Activated T-helper 1 cell treated with anti-CD3 and anti-CD28 coated beads, Interleukin-12 subunit alpha, Interleukin-12 subunit beta, Interleukin-2, Interleukin-4 antibody, amounts not matched to agents 30 ng/mL and 10 ng/mL and 1 ng/mL, durations not matched to agents 14 hours and 24 hours and 36 hours (primary cell): ENCODE results near the gene EN1. TPM values are rescaled to one million over a fixed set of nuclear protein-coding genes. Genes with fewer than 3 reads are reported as not detected.
A peak's percentile ranks its signal among the peaks of the same experiment; 100 is the strongest.

Source experiments
- DNase-seq: peaks from one replicate; pipeline ENCODE4 v3.0.0; 2021; ENCODE audit warnings: low spot score
- H3K27ac Mint-ChIP-seq: one replicate; pipeline ENCODE4 v1.8.0; 2021; ENCODE audit warnings: mild to moderate bottlenecking, mixed read lengths
- H3K27me3 Mint-ChIP-seq: one replicate; pipeline ENCODE4 v1.8.0; 2022; ENCODE audit warnings: mild to moderate bottlenecking, moderate library complexity, mixed read lengths; ENCODE audit not compliant: insufficient read depth
- H3K36me3 Mint-ChIP-seq: one replicate; pipeline ENCODE4 v1.8.0; 2021; ENCODE audit warnings: low read depth, mixed read lengths
- H3K4me1 Mint-ChIP-seq: one replicate; pipeline ENCODE4 v1.8.0; 2021; ENCODE audit warnings: low read depth, mixed read lengths
- H3K4me3 Mint-ChIP-seq: one replicate; pipeline ENCODE4 v1.8.0; 2021; ENCODE audit warnings: mild to moderate bottlenecking, moderate library complexity, mixed read lengths
- H3K9me3 Mint-ChIP-seq: one replicate; pipeline ENCODE4 v1.8.0; 2021; ENCODE audit warnings: mixed read lengths
- intact Hi-C: fragments of 100-400 bp; cut with micrococcal nuclease; formaldehyde crosslinking; loops from one replicate; pipeline ENCODE4 v1.15.1; 2024
- total RNA-seq: library from RNA; stranded (reverse); gene quantifications from 2 replicates; pipeline ENCODE4 v1.2.3, GENCODE V29; 2022

Gene EN1
- total RNA-seq, 1 donor from 2014 or later = not detected

DNA sequence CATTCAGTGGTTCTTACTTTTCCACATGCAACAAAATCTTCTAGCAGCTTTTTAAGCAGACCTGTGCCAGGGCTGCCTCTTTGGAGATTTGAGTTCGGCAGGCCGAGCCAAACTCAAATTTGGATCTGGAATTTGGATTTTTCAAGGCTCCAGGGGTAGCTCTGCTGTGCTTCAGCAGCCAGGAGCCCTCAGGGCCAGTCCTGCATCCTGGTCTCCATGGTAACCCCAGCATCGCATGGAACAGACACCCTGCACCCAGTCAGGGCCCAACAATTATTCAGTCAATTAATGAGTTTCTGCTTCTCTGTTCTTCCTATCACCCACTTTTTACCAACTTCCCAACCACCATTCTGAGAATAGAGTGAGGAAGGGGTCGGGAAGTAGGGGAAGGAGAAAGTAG is 30.0 kb downstream of the EN1 start:
- no peaks in the 10 kb centered on the region for H3K9me3 Mint-ChIP-seq
- H3K4me3 Mint-ChIP-seq = no peak overlapping the region
- H3K27me3 Mint-ChIP-seq = peaks cover 18% of the 10 kb centered on the region
- no peak overlapping the region for H3K27ac Mint-ChIP-seq
- no peaks in the 10 kb centered on the region for H3K36me3 Mint-ChIP-seq
- DNase-seq = no peak
- no peaks in the 10 kb centered on the region for H3K4me1 Mint-ChIP-seq
- intact Hi-C loops = no loop called here

DNA sequence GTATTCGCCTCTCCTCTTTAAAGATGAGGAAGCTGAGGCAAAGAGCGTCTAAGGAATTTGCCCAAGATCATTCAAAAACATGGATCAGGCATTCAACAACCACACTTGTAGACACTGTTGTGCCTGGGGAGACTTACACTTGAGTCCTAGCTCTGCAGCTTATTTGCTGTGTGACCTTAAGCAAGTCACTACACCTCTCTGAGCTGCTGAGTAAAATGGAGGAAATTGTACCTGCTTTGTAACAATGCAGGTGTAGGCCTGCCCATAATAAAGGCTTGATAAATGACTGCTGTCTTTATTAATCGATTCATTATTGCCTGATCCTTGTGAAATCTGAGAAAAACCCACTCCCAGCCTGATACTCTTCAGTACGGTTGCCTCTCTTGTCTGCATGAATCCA is 30.8 kb downstream of the EN1 start:
- no peak for DNase-seq
- peaks cover 17% of the 10 kb centered on the region for H3K27me3 Mint-ChIP-seq
- H3K4me3 Mint-ChIP-seq = no peak overlapping the region
- H3K36me3 Mint-ChIP-seq = no peaks in the 10 kb centered on the region
- H3K9me3 Mint-ChIP-seq = no peaks in the 10 kb centered on the region
- H3K4me1 Mint-ChIP-seq = no peaks in the 10 kb centered on the region
- intact Hi-C loops = no loop called here
- no peak overlapping the region for H3K27ac Mint-ChIP-seq

DNA sequence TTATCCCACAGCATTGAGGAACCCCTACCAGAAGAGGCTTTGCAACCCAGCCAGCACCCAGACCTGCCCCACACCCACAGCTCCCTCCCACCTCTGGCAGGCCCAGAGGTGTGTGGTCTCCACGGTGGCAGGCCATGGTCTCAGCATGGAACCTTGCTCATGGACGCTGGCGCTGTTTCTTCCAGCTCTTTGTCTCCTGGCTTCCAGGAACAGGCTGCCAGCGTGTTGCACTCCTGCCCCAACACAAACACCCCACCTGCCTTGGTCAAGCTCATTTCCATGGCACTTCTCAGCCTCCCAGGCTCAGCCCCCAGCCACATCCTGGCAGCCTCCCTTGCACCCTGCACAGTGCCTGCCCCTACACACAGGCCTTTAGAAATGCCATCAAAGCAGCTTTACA is 31.7 kb downstream of the EN1 start:
- no peak overlapping the region for H3K27ac Mint-ChIP-seq
- no peaks in the 10 kb centered on the region for H3K9me3 Mint-ChIP-seq
- H3K4me3 Mint-ChIP-seq = no peak overlapping the region
- peaks cover 17% of the 10 kb centered on the region for H3K27me3 Mint-ChIP-seq
- no peaks in the 10 kb centered on the region for H3K36me3 Mint-ChIP-seq
- no peak for DNase-seq
- H3K4me1 Mint-ChIP-seq = no peaks in the 10 kb centered on the region
- intact Hi-C loops = no loop called here

DNA sequence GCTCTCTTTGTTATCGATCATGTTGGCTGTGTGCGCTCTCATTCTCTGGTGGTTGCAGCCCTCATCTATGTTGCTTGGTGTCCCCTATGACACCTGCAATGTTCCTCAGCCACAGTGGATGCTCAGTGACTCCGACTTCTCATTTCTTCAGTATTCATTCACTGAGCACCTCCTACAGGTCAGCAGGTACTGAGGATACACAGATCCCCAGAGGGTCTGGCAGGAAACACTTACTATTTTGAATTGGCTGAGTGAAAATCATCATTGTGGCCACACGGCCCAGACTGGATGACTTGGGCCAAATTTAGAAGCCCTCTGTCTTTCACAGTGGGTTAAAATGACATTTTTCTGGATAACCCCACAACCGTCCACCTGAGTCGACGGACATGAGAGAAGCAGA is 32.1 kb downstream of the EN1 start:
- Mint-ChIP-seq H3K27me3 (peaks cover 14% of the 10 kb centered on the region), H3K4me3 (no peak overlapping the region)

DNA sequence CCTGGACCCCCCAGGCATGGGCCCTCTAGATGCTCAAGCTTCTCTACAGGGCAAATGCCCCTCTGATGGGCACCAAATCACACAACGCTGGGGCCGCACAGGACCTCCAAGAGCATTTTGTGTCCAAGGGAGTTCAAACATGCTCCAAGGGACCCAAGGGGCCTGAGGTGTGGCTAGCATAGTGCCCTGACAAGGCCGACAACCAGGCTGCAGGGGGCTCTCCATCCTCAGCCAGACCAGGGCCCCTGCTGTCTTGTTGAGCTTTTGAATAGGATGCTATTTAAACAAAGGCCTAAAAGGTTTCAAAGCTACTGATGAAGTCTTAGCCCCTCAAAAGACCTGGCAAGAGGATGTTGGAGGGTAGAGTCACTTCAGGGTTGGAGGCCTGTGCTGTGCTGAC is 33.1 kb downstream of the EN1 start:
- no peak overlapping the region for H3K4me3 Mint-ChIP-seq
- H3K36me3 Mint-ChIP-seq = no peaks in the 10 kb centered on the region
- no peak overlapping the region for H3K27ac Mint-ChIP-seq
- DNase-seq = no peak
- no peaks in the 10 kb centered on the region for H3K4me1 Mint-ChIP-seq
- H3K27me3 Mint-ChIP-seq = peaks cover 18% of the 10 kb centered on the region
- no peaks in the 10 kb centered on the region for H3K9me3 Mint-ChIP-seq
- intact Hi-C loops = no loop called here

More for the DNA sequence above, 32.1 kb downstream of the EN1 start:
- H3K27ac Mint-ChIP-seq = no peak overlapping the region
- no peaks in the 10 kb centered on the region for H3K9me3 Mint-ChIP-seq
- no peaks in the 10 kb centered on the region for H3K4me1 Mint-ChIP-seq
- DNase-seq = no peak
- intact Hi-C loops = no loop called here
- no peaks in the 10 kb centered on the region for H3K36me3 Mint-ChIP-seq

DNA sequence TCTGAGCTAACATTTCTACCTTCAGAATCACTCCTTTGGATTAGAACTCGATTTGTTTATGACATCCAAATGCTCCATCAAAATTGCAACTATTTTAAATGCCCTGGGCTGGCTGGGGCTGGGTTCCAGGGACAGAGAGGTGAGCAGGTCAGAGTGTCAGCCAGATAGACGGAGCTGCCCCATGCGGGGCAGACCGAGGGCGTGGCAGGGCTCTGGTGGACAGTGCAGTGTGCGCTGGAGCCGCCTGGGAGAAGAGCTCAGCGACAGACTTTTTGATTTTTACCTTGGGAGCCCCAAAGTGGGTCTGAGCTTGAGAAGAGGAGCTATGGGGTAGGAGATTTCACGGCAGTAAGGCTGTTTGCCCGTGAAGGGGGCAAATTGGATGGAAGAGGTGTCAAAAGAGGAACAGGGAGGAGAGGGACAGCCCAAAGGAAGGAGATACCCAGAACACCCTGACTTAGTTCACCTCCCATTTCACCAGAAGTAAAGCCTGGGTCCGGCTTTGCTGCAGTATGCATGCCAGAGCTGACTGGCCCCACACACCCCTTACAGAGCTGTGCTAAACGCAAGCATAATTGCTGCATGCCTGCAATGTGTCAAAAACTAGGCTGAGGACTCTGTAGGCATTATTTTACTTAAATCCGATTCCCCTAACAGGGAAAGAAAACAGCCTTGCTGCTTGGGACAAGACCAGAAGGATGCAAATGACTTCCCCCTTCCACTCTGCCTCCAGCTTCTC is 33.7 kb downstream of the EN1 start:
- H3K9me3 Mint-ChIP-seq = no peaks in the 10 kb centered on the region
- H3K4me1 Mint-ChIP-seq = no peaks in the 10 kb centered on the region
- H3K36me3 Mint-ChIP-seq = no peaks in the 10 kb centered on the region
- no peak overlapping the region for H3K27ac Mint-ChIP-seq
- H3K4me3 Mint-ChIP-seq = no peak overlapping the region
- no peak for DNase-seq
- H3K27me3 Mint-ChIP-seq = peaks cover 21% of the 10 kb centered on the region
- intact Hi-C loops = no loop called here

DNA sequence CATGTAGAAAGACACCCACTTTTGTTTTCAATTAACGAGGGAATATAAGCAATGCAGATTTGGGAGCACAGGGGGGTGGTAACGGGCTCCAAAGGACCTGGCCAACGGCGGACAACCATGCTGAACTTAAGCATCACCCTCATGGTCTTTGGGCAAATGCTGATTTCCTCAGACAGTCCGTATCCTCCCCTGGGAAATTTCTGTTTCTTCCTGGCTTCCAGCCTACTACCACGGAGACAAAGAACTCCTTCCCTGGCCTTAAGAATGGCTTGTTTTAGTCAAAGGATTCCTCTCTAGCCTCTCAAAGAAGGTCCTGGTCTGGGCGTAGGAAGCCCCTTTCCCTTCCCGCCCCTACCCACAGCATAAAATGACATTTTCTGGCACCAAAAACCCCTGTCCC is 34.3 kb downstream of the EN1 start:
- Mint-ChIP-seq H3K9me3 (no peaks in the 10 kb centered on the region), H3K4me1 (no peaks in the 10 kb centered on the region)
- intact Hi-C loops = no loop called here

DNA sequence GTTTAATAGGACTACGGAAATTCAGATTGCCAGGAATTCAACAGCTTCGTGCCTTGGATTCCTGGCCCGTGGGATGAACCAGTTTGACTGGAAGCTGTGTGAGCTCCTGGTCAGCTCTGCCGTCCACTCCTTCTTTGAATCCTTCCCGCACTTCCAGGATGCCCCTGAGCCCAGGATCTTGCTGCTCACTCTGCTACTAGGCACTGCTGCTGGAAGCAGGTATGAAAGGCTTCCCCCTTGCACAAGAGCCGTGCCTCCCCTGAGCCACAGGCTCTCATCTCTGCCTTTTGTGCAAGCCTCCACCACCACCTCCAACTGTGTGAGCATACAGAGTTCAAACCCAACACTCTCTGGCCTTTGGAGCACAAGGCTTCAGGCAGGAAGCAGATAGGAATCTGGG is 34.9 kb downstream of the EN1 start:
- H3K27me3 Mint-ChIP-seq = peaks cover 30% of the 10 kb centered on the region
- intact Hi-C loops = no loop called here
- no peak overlapping the region for H3K4me3 Mint-ChIP-seq

More for the DNA sequence above, 34.3 kb downstream of the EN1 start:
- no peak overlapping the region for H3K4me3 Mint-ChIP-seq
- no peaks in the 10 kb centered on the region for H3K36me3 Mint-ChIP-seq
- DNase-seq = no peak
- H3K27ac Mint-ChIP-seq = no peak overlapping the region
- peaks cover 26% of the 10 kb centered on the region for H3K27me3 Mint-ChIP-seq

DNA sequence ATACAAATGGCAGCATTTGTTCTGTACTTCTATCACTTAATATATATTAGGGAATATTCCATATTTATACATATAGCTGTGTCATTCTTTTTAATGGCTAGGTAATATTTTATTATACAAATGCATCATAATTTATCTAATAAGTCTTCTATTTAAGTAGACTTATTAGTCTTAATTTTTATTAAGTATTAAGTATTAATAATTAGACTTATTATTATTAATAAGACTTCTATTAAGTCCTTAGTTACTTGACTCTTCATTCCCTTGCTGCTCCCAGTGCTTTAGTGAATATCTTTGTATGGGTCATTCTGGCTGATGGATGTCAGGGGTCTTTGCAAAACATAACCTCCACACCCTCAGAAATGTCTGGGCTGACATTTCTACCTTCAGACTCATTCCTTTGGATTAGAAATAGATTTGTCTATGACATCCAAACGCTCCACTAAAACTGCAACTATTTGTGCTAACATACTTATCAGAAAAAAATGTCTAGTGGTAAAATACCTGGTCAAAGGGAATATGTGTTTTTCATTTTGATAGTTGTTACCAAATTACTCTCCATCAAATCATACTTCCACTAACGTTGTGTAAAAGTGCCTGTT is 35.8 kb downstream of the EN1 start:
- intact Hi-C loops = no loop called here
- no peak overlapping the region for H3K27ac Mint-ChIP-seq
- peaks cover 27% of the 10 kb centered on the region for H3K27me3 Mint-ChIP-seq
- H3K9me3 Mint-ChIP-seq = no peaks in the 10 kb centered on the region
- no peaks in the 10 kb centered on the region for H3K4me1 Mint-ChIP-seq
- no peak overlapping the region for H3K4me3 Mint-ChIP-seq
- no peaks in the 10 kb centered on the region for H3K36me3 Mint-ChIP-seq
- DNase-seq = no peak

More for the DNA sequence above, 34.9 kb downstream of the EN1 start:
- DNase-seq = no peak
- H3K4me1 Mint-ChIP-seq = no peaks in the 10 kb centered on the region
- no peak overlapping the region for H3K27ac Mint-ChIP-seq
- H3K9me3 Mint-ChIP-seq = no peaks in the 10 kb centered on the region
- H3K36me3 Mint-ChIP-seq = no peaks in the 10 kb centered on the region

DNA sequence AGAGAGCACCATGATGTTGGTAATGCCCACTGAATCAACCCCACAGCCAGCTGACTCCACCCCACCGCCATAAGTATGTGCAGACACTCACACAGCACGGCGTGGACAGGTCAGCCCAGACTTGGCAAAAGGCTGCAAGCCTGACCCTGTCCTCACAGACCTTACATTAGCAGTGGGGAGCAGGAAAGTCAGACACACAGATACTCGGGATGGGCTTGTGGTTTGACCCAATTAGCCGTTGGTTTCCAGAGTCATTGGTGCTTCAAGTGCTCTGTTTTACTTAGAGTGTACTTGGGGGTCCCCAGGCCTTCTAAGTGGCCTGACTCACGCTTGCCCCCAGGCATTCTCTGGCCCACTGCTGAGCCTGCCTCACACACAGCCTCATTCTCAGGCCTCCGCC is 36.7 kb downstream of the EN1 start:
- H3K4me1 Mint-ChIP-seq = no peaks in the 10 kb centered on the region
- no peak overlapping the region for H3K27ac Mint-ChIP-seq
- DNase-seq = no peak
- H3K4me3 Mint-ChIP-seq = no peak overlapping the region
- intact Hi-C loops = no loop called here
- H3K36me3 Mint-ChIP-seq = no peaks in the 10 kb centered on the region
- H3K27me3 Mint-ChIP-seq = peaks cover 33% of the 10 kb centered on the region
- no peaks in the 10 kb centered on the region for H3K9me3 Mint-ChIP-seq

DNA sequence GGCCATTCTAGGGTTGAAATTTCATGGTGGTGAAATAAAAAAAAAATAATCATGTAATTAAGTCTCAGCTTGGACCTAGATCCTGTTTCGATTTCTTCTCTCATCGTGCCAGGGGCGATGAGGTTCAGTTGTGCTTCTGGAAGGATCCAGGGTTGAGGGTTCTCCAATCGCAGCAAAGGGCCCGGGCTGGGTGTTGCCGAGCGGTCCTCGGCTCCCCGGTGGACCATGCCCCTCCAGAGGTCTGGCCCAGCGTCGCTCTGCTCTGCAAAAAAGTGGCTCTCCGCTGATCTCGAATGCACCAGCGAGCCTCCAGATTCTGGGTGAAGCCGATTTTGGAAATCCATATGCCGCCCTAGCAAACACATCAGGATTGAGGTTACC is 39.0 kb downstream of the EN1 start:
- Mint-ChIP-seq H3K4me1 (no peaks in the 10 kb centered on the region), H3K9me3 (no peaks in the 10 kb centered on the region), H3K36me3 (no peaks in the 10 kb centered on the region), H3K27me3 (peaks cover 31% of the 10 kb centered on the region), H3K27ac (no peak overlapping the region), H3K4me3 (no peak overlapping the region)
- intact Hi-C loops = no loop called here
- no peak for DNase-seq

DNA sequence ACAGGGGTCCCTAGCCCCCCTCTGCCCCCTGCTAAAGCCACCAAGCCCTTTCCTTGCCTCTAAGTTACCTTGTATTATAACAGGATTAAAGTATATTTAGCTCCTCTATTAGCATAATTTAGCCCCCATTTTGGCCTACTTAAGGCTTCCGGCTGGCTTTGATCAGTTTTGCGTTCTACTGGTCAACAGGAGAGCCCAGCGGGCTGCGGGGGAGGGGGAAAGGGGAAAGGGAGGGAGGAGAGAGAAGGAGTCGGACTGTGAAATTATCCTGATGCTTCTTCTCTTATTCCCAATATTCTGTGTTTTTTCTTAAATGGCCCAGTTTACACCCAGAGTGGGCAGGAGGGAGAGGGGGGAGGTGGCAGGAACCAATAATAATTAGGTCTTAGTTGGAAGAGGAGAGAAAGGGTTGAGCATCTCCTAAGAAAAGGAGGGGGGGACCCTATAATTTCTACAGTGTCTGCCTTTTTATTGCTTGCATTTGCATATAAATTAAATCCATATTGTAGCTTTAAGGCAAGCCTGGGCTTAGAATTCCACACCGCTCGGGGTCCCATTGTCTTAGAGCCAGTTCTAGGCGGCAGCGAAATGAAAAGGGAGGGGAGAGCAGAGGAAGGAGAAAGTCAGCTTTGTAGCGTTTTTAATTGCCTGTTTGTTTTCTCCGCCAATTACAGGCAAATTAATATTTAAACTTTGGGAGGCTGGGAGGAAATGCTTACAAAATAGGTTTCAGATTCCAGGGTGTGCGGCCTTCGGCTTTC is 39.6 kb downstream of the EN1 start:
- Mint-ChIP-seq H3K4me3 (peak overlapping the region; percentile 26), H3K27me3 (peaks cover 28% of the 10 kb centered on the region), H3K36me3 (no peaks in the 10 kb centered on the region), H3K9me3 (no peaks in the 10 kb centered on the region), H3K27ac (no peak overlapping the region), H3K4me1 (no peaks in the 10 kb centered on the region)
- DNase-seq = no peak
- intact Hi-C loops = no loop called here
